Sigmoid colon (tissue), 4 donors: ENCODE data around the gene WDFY1.

Experiments
- CTCF ChIP-seq, 4 experiments: fragments of 450-650 bp in 3 of 4; fragments of 200-600 bp in 1 of 4; IDR thresholded peaks; one replicate each; pipeline ENCODE4 v1.5.1; 2016 to 2019; ENCODE audit warnings: antibody characterized with exemption in 4 of 4, mild to moderate bottlenecking in 3 of 4, moderate library complexity in 2 of 4
- EP300 ChIP-seq, 4 donors: sonication (generic); formaldehyde crosslinking; IDR thresholded peaks; one replicate each; pipeline ENCODE4 v1.6.1; 2017; ENCODE audit warnings: antibody characterized with exemption in 4 of 4

- TF ChIP-seq CTCF (IDR thresholded peaks at IDR 0.05) (no peak), EP300 (IDR thresholded peaks at IDR 0.05) (peak in 1 of 4 donors; percentile 47)
Measured at GRCh38 chr2:223957092-223957851, 12.1 kb upstream of the WDFY1 start, which contains the start of gene MRPL44.
